OCI-LY7 (cell line): ENCODE results near the gene KRT39. TPM values are rescaled to one million over a fixed set of nuclear protein-coding genes. Genes with fewer than 3 reads are reported as not detected.

Source experiments
- BruUV-seq: library from RNA; stranded (reverse); fragments of 400-500 nt; replicated peaks from 2 replicates; lab custom pipeline; 2021; lab: Mats Ljungman, UMichigan
- CTCF ChIA-PET: fragments of 300-600 bp; sonication (Branson Sonifier 250); formaldehyde crosslinking; loops from one replicate; lab custom pipeline; 2022; ENCODE audit warnings: antibody characterized with exemption; ENCODE audit not compliant: unreplicated experiment; lab: Charles Lee
- POLR2A ChIA-PET: fragments of 300-600 bp; sonication (Branson Sonifier 250); formaldehyde crosslinking; loops from one replicate; lab custom pipeline; 2022; ENCODE audit warnings: antibody characterized with exemption; lab: Charles Lee
- DNase-seq: peaks from one replicate; pipeline ENCODE4 v3.0.0-alpha.2; 2015; ENCODE audit warnings: low spot score
- H2AFZ ChIP-seq: fragments of 200-600 bp; sonication (generic), shearing (Covaris generic); 2 replicates; pipeline ENCODE4 v1.6.1; 2014; ENCODE audit warnings: mild to moderate bottlenecking, antibody characterized with exemption, low read length, moderate library complexity
- H3K27ac ChIP-seq: fragments of 200-600 bp; sonication (generic); 2 replicates; pipeline ENCODE4 v1.5.1; 2014; ENCODE audit warnings: mixed run types, low read depth, mild to moderate bottlenecking, moderate library complexity, low read length, inconsistent platforms; ENCODE audit not compliant: poor library complexity, severe bottlenecking
- H3K36me3 ChIP-seq: fragments of 200-600 bp; sonication (generic); 2 replicates; pipeline ENCODE4 v1.6.1; 2014; ENCODE audit warnings: mild to moderate bottlenecking, antibody characterized with exemption, low read length, moderate library complexity, mixed read lengths; ENCODE audit not compliant: insufficient read depth
- H3K4me1 ChIP-seq: fragments of 200-600 bp; sonication (generic); 2 replicates; pipeline ENCODE4 v1.5.1; 2014; ENCODE audit warnings: mild to moderate bottlenecking, low read length; ENCODE audit not compliant: insufficient read depth, poor library complexity, severe bottlenecking
- H3K4me2 ChIP-seq: fragments of 200-600 bp; sonication (generic); 2 replicates; pipeline ENCODE4 v1.6.1; 2014; ENCODE audit warnings: mild to moderate bottlenecking, low read length
- H3K4me3 ChIP-seq: fragments of 200-600 bp; sonication (generic); 2 replicates; pipeline ENCODE4 v1.5.1; 2014; ENCODE audit warnings: mild to moderate bottlenecking, low read depth, low read length; ENCODE audit not compliant: poor library complexity, severe bottlenecking
- H3K79me2 ChIP-seq: fragments of 200-600 bp; sonication (generic); 2 replicates; pipeline ENCODE4 v1.6.1; 2016; ENCODE audit warnings: low read depth, mild to moderate bottlenecking, low read length, moderate library complexity, mixed read lengths; ENCODE audit not compliant: insufficient read depth
- H3K9me2 ChIP-seq: fragments of 200-600 bp; sonication (generic); 2 replicates; pipeline ENCODE4 v1.6.1; 2016; ENCODE audit warnings: mild to moderate bottlenecking, low read length, mixed read lengths; ENCODE audit not compliant: insufficient read depth
- H3K9me3 ChIP-seq: fragments of 200-600 bp; sonication (generic); 2 replicates; pipeline ENCODE4 v1.6.1; 2014; ENCODE audit warnings: mild to moderate bottlenecking, mixed run types, low read length, mixed read lengths
- H4K20me1 ChIP-seq: fragments of 200-600 bp; sonication (generic); 2 replicates; pipeline ENCODE4 v1.6.1; 2014; ENCODE audit warnings: mild to moderate bottlenecking, antibody characterized with exemption, low read length, moderate library complexity, mixed read lengths; ENCODE audit not compliant: insufficient read depth
- EZH2phosphoT487 ChIP-seq: fragments of 200-600 bp; sonication (generic); IDR thresholded peaks from 2 replicates; pipeline ENCODE4 v1.6.1; 2018; ENCODE audit warnings: low read depth, borderline replicate concordance, mild to moderate bottlenecking, mixed run types, antibody characterized with exemption, low read length, moderate library complexity, mixed read lengths
- intact Hi-C: fragments of 100-400 bp; cut with micrococcal nuclease; formaldehyde crosslinking; loops from one replicate; pipeline ENCODE4 v1.10.0; 2022; ENCODE audit not compliant: unreplicated experiment
- total RNA-seq, 2 experiments: library from RNA; depleted of rRNA in 1 of 2; stranded (reverse); fragments of >200 nt in 1 of 2; shearing (Covaris generic) in 1 of 2; gene quantifications; 2 replicates each; pipeline ENCODE4 v1.2.3, GENCODE V29; 2014 to 2022
- TF ChIP-seq, protein P1 (sequence below): fragments of 200-600 bp; sonication (generic); conservative IDR thresholded peaks from 2 replicates; pipeline ENCODE4 v1.5.1; 2014; ENCODE audit warnings: mild to moderate bottlenecking, antibody characterized with exemption, low read length, moderate library complexity, mixed read lengths

KRT39 gene
- total RNA-seq, 2 experiments from 2014 or later = not detected

DNA sequence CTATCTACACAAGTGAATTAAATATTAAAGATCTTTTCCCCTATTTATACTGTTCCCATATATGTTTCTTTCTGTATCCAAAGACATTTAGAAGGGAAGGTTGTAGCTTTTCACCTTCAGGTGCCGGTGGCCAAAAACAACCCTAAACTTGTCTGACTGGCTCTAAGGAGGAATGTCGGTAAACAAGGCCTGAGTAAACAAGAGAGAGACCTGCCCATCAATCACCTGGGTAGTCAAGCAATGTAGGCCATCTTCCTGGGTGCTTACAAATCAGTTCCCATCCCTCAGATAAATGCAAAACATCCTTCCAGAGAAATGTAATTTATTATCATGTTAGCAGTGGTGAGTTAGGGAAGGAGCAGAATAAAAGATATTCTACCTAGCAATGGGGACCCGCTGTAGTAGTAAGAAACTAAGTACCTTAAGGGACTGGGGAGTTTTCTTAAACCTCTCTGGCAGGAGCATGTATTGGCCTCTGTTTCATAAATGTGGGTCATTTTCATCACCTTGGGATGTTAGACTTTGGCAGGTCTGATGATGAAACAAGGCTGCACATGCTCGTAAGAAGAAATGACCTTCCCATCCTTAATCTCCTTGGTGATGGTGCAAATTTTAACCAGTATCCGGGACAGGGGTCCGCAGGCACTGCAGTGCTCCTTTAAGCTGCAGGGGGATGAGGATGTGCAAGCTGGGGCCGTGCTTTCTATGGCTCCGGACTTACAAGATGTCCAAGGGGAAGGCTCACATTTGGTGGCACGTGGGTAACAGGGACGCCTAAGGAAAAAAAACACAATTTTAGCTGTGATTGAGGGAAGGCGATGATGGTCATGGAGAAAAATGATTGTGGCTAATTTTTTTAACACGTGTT, 8.4 kb downstream of the KRT39 start:
- H3K4me3 ChIP-seq = no peak overlapping the region
- H3K36me3 ChIP-seq = no peaks in the 10 kb centered on the region
- CTCF ChIA-PET = no interaction called here
- H2AFZ ChIP-seq = no peak overlapping the region
- no peaks in the 10 kb centered on the region for H3K4me1 ChIP-seq
- no peaks in the 10 kb centered on the region for H3K9me3 ChIP-seq
- no peaks in the 10 kb centered on the region for H4K20me1 ChIP-seq
- H3K4me2 ChIP-seq = no peak overlapping the region
- DNase-seq = no peak
- POLR2A ChIA-PET = no interaction called here
- BruUV-seq = no TSS peak
- H3K27ac ChIP-seq = no peak overlapping the region
- TF ChIP-seq, protein P1, sequence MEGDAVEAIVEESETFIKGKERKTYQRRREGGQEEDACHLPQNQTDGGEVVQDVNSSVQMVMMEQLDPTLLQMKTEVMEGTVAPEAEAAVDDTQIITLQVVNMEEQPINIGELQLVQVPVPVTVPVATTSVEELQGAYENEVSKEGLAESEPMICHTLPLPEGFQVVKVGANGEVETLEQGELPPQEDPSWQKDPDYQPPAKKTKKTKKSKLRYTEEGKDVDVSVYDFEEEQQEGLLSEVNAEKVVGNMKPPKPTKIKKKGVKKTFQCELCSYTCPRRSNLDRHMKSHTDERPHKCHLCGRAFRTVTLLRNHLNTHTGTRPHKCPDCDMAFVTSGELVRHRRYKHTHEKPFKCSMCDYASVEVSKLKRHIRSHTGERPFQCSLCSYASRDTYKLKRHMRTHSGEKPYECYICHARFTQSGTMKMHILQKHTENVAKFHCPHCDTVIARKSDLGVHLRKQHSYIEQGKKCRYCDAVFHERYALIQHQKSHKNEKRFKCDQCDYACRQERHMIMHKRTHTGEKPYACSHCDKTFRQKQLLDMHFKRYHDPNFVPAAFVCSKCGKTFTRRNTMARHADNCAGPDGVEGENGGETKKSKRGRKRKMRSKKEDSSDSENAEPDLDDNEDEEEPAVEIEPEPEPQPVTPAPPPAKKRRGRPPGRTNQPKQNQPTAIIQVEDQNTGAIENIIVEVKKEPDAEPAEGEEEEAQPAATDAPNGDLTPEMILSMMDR = no peak
- no peak for TF ChIP-seq EZH2phosphoT487
- no peaks in the 10 kb centered on the region for H3K9me2 ChIP-seq
- intact Hi-C loops = no loop called here
- no peaks in the 10 kb centered on the region for H3K79me2 ChIP-seq

DNA sequence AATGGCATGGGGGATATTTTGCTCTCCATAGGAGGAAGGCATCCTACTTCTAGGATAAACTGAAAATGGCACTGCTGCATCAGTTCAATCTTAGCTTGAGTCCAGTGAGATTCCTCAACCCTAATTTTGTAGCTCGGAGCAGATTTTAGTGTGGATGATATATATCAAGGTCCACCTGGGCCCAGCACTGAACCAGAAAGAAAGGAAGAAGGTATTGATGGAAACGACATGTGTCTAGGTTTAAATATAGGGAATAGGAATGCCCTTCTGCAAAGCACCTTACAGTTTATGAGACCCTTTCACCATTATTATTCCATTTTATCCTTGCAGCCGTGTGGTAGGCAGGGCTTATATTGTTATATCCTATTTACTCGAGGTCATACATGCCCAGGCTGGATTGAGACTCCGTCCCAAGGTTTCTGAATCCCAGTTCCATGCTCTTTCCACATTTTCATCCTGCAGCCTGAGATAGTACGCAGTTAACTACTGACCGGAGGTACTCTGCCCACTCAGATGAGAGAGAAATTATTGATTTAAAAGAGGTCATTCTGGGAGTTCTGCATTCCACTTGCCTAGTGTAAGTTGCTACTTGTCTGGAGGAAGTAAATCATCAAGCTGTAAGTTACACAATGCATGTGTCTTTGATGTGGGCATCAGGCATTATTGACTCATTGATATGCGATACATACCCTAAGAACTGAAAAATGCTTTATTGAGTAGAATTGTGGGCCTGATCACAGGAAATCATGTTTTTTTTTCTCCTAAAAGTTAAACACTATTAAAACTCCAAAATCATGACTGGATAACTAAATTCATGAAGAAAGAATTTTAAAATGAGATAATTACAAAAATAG, 10.1 kb downstream of the KRT39 start:
- TF ChIP-seq, protein P1 = no peak
- TF ChIP-seq EZH2phosphoT487 = no peak
- no peak for DNase-seq
- Histone ChIP-seq H3K9me2 (no peaks in the 10 kb centered on the region), H3K4me1 (no peaks in the 10 kb centered on the region), H4K20me1 (no peaks in the 10 kb centered on the region), H3K9me3 (no peaks in the 10 kb centered on the region), H3K4me2 (no peak overlapping the region), H3K4me3 (no peak overlapping the region), H3K79me2 (no peaks in the 10 kb centered on the region), H3K36me3 (no peaks in the 10 kb centered on the region), H3K27ac (no peak overlapping the region), H2AFZ (no peak overlapping the region)
- ChIA-PET POLR2A (interaction anchor here (0.7 kb wide), 1 partner anchor 100 kb away, joined by 3 read pairs; no protein-coding TSS in a partner anchor), CTCF (no interaction called here)
- BruUV-seq = no TSS peak
- intact Hi-C loops = no loop called here
